SK-N-MC (cell line): ENCODE data around the gene SMAD4.

ENCODE experiments used
- DNase-seq: peaks from one replicate; pipeline ENCODE4 v3.0.0-alpha.2; 2011; ENCODE audit warnings: low read depth, low spot score
- H3K27ac ChIP-seq: fragments of 200-600 bp; sonication (generic); 2 replicates; pipeline ENCODE4 v1.5.1; 2016; ENCODE audit warnings: mixed run types
- H3K36me3 ChIP-seq: fragments of 200-600 bp; sonication (generic); 2 replicates; pipeline ENCODE4 v1.6.1; 2017; ENCODE audit warnings: antibody characterized with exemption, low read length, mixed read lengths; ENCODE audit not compliant: insufficient read depth
- H3K4me3 ChIP-seq: fragments of 200-600 bp; sonication (generic); 2 replicates; pipeline ENCODE4 v1.5.1; 2016
- H3K9ac ChIP-seq: fragments of 200-600 bp; sonication (generic); 2 replicates; pipeline ENCODE4 v1.8.0; 2017; ENCODE audit warnings: mixed run types, mixed read lengths; ENCODE audit not compliant: insufficient read length
- H3K9me3 ChIP-seq: fragments of 200-600 bp; sonication (generic); 2 replicates; pipeline ENCODE4 v1.6.1; 2017; ENCODE audit warnings: low read depth, mild to moderate bottlenecking, antibody characterized with exemption, low read length, moderate library complexity, mixed read lengths
- EZH2 ChIP-seq: fragments of 200-600 bp; sonication (generic); IDR thresholded peaks from one replicate; pipeline ENCODE4 v1.6.1; 2017; ENCODE audit warnings: antibody characterized with exemption
- FOXP2 ChIP-seq: optimal IDR thresholded peaks from 2 replicates; pipeline ENCODE3; 2011; ENCODE audit warnings: mild to moderate bottlenecking, moderate library complexity; ENCODE audit not compliant: insufficient read depth; ENCODE audit errors: extremely low read length, control extremely low read depth
- POLR2AphosphoS5 ChIP-seq: IDR thresholded peaks from 2 replicates; pipeline ENCODE4 v1.6.1; 2012; ENCODE audit warnings: mild to moderate bottlenecking, low read depth, low read length, borderline replicate concordance

The SMAD4 gene

GRCh38 chr18:51049137-51049536 lies 19.1 kb downstream of the SMAD4 start:
- no peaks in the 10 kb centered on the region for H3K9me3 ChIP-seq
- peaks cover 25% of the 10 kb centered on the region for H3K36me3 ChIP-seq
- no peak overlapping the region for H3K27ac ChIP-seq
- no peak overlapping the region for H3K4me3 ChIP-seq
- no peak for DNase-seq
- H3K9ac ChIP-seq, result no peak overlapping the region
- TF ChIP-seq POLR2AphosphoS5 (no peak), FOXP2 (no peak), EZH2 (no peak)

GRCh38 chr18:51051105-51051712 lies 21.2 kb downstream of the SMAD4 start:
- Histone ChIP-seq H3K4me3 (no peak overlapping the region), H3K9ac (no peak overlapping the region), H3K36me3 (peaks cover 32% of the 10 kb centered on the region), H3K27ac (no peak overlapping the region), H3K9me3 (no peaks in the 10 kb centered on the region)
- TF ChIP-seq FOXP2 (no peak), EZH2 (no peak), POLR2AphosphoS5 (no peak)
- no peak for DNase-seq

DNA sequence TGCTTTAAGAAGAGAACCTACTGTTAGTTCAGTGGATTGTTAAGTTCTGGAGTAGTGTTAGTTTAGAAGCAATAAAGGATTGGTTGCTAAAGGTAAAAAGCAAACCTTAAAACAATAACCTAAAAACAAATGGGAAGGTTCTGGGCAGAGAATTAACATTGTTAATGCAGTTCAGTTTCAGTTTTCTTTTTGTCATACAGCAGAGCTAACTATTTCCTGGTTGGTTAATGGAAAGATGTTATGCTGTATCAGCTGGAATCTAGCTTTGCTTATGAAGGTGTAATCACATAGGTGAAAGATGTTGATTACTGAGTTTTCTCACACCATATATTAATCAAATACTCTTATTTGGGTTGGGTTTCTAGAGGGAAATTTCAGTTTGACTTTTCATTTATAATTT lies 23.8 kb downstream of the SMAD4 start:
- Histone ChIP-seq H3K36me3 (peaks cover 25% of the 10 kb centered on the region), H3K4me3 (no peak overlapping the region), H3K9ac (no peak overlapping the region), H3K9me3 (no peaks in the 10 kb centered on the region), H3K27ac (no peak overlapping the region)
- no peak for TF ChIP-seq POLR2AphosphoS5
- TF ChIP-seq FOXP2, result no peak
- no peak for TF ChIP-seq EZH2
- DNase-seq, result no peak

DNA sequence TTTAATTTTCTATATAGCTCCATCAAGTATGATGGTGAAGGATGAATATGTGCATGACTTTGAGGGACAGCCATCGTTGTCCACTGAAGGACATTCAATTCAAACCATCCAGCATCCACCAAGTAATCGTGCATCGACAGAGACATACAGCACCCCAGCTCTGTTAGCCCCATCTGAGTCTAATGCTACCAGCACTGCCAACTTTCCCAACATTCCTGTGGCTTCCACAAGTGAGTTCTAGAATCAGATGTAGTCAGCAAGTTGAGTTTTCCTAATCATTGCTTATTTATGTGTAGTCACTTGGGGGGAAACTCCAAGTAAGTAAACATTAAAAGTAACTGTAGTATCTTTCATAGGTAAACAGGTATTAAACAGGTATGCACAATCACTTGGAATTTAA lies 24.8 kb downstream of the SMAD4 start:
- H3K36me3 ChIP-seq, result peaks cover 21% of the 10 kb centered on the region

DNA sequence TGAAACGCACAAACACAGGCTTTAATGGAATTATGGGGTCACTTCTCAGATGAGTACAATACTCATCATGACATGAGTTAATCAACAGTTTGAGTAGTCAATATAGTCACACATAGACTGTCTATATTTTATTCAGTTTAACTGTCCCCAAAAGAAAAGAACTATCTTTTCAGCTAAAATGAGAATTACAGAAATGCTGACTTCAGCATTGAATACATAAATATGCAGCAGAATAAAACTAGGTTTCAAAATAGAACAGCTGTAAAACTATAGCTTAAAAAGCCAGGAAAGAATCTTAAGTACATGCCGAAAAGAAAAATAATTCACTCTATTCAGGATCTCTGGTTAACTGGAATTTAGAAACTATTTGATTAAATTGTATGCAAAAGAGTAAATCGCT lies 30.0 kb downstream of the SMAD4 start:
- no peak for DNase-seq
- Histone ChIP-seq H3K9me3 (no peaks in the 10 kb centered on the region), H3K36me3 (peaks cover 37% of the 10 kb centered on the region), H3K27ac (peak overlapping the region; percentile 94), H3K4me3 (peak overlapping the region; percentile 62), H3K9ac (peak overlapping the region; percentile 16)
- TF ChIP-seq POLR2AphosphoS5 (no peak), FOXP2 (no peak), EZH2 (no peak)

More for the DNA sequence above, 24.8 kb downstream of the SMAD4 start:
- H3K27ac ChIP-seq, result no peak overlapping the region
- no peak for DNase-seq
- TF ChIP-seq POLR2AphosphoS5 (no peak), FOXP2 (no peak), EZH2 (no peak)
- H3K4me3 ChIP-seq, result no peak overlapping the region
- H3K9me3 ChIP-seq, result no peaks in the 10 kb centered on the region
- H3K9ac ChIP-seq, result no peak overlapping the region

- no peak for TF ChIP-seq EZH2
- no peak for TF ChIP-seq FOXP2
- no peak for TF ChIP-seq POLR2AphosphoS5
- H3K4me3 ChIP-seq, result no peak overlapping the region
- H3K36me3 ChIP-seq, result peaks cover 45% of the 10 kb centered on the region
- no peak overlapping the region for H3K9ac ChIP-seq
- no peak overlapping the region for H3K27ac ChIP-seq
- no peaks in the 10 kb centered on the region for H3K9me3 ChIP-seq
- DNase-seq, result no peak
Observed at GRCh38 chr18:51064256-51064655, 34.2 kb downstream of the SMAD4 start.

DNA sequence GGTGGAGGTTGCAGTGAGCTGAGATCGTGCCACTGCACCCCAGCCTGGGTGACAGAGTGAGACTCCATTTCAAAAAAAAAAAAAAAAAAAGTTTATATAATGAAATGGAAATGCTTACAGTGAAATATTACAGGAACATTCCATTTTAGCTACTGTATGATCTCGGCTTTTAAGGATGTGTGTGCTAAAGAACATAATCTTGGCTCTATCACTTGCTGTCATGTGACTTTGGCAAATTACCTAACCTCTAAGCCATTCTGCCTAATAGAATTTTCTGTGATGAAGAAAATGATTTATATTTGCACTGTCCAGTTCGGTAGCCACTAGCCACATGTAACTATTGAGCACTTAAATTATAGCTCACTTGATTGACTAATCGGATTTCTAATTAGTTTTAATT lies 36.3 kb downstream of the SMAD4 start:
- TF ChIP-seq POLR2AphosphoS5 (no peak), FOXP2 (no peak), EZH2 (no peak)
- peaks cover 56% of the 10 kb centered on the region for H3K36me3 ChIP-seq

DNA sequence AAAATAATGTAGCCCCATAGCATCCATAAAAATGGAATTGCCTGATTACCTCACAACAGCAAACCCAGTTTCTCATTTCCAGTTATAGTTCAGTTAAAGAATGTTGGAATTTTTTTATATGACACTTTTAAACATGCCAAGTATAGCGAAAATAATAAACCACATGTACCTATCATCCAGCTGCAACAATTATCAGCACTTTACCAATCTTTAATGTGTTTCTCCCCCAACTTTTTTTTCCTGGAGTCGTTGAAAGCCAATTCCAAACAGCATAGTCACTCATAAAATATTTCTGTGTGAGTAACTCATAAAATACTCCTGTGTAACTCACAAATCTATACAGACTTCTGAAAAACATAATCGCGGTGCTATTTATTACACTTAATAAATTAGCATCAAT lies 38.1 kb downstream of the SMAD4 start:
- H3K9ac ChIP-seq, result no peak overlapping the region
- DNase-seq, result no peak
- no peak for TF ChIP-seq POLR2AphosphoS5
- TF ChIP-seq EZH2, result no peak
- TF ChIP-seq FOXP2, result no peak
- no peaks in the 10 kb centered on the region for H3K9me3 ChIP-seq
- peaks cover 58% of the 10 kb centered on the region for H3K36me3 ChIP-seq
- peak overlapping the region; percentile 11; the same call in 1 of the 2 replicates for H3K27ac ChIP-seq
- no peak overlapping the region for H3K4me3 ChIP-seq

More for the DNA sequence above, 36.3 kb downstream of the SMAD4 start:
- no peak overlapping the region for H3K4me3 ChIP-seq
- DNase-seq, result no peak
- no peak overlapping the region for H3K9ac ChIP-seq
- no peaks in the 10 kb centered on the region for H3K9me3 ChIP-seq
- no peak overlapping the region for H3K27ac ChIP-seq

DNA sequence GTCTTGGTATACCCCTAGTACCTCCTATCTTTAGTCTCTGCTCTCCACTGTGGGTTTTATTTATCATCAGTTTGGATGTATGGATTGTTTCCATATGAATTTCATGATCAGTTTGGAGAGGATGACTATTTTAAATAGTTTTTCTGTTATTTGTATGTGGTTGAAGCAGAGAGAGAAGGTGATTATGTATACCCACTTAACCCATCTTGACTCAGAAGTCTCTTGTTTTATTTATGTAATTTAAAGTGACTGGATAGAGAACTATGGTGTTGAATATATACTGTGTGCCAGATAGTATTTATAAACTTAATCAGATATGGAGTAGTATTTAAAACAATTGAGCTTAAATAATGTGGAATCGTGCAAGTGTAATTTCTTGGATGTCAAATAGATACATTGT lies 39.9 kb downstream of the SMAD4 start:
- H3K9ac ChIP-seq, result no peak overlapping the region
- no peak overlapping the region for H3K4me3 ChIP-seq
- TF ChIP-seq EZH2, result no peak
- no peak for TF ChIP-seq FOXP2
- TF ChIP-seq POLR2AphosphoS5, result no peak
- no peak overlapping the region for H3K27ac ChIP-seq
- H3K9me3 ChIP-seq, result no peaks in the 10 kb centered on the region
- DNase-seq, result no peak
- H3K36me3 ChIP-seq, result peaks cover 50% of the 10 kb centered on the region
